ENCODE results near the gene UQCRQ. TPM values are rescaled to one million over a fixed set of nuclear protein-coding genes. Genes with fewer than 3 reads are reported as not detected.

UQCRQ gene
- total RNA-seq, 6 donors from 2014 or later, result 44.6 to 327 (median 103) TPM

DNA sequence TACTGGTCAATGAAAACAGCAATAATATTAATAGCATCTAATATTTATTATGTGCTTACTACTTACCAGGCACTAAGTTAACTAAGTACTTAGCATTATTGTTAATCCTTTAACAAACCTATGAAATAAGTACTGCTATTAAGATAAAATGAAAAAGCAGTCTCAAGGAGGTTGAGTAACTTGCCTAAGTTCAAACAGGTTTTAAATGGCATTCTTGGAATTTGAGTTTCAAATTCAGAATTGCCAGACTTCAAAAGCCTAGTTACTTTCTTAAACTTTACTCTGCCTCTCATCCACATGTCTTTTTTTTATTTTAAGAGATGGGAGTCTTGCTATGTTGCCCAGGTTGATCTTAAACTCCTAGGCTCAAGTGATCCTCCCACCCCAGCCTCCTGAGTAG, 23.1 kb downstream of the UQCRQ start:
- Histone ChIP-seq H3K4me1 (peaks cover 0 to 4% (median 0%) of the 10 kb centered on the region in 4 donors), H3K27ac (no peak overlapping the region), H3K36me3 (peaks cover 46 to 99% (median 56%) of the 10 kb centered on the region in 4 donors), H3K27me3 (no peaks in the 10 kb centered on the region), H3K9me3 (no peaks in the 10 kb centered on the region), H3K4me3 (no peak overlapping the region)
- TF ChIP-seq EP300 (IDR thresholded peaks at IDR 0.05) (no peak), POLR2AphosphoS5 (IDR thresholded peaks at IDR 0.05) (no peak), POLR2A (IDR thresholded peaks at IDR 0.05) (no peak), CTCF (IDR thresholded peaks at IDR 0.05) (no peak)
- ATAC-seq (ENCODE audit: low FRiP score in 2 of 2) (no peak), DNase-seq (no peak)

GRCh38 chr5:132890817-132891216, 24.4 kb downstream of the UQCRQ start:
- Histone ChIP-seq H3K27ac (no peak overlapping the region), H3K4me3 (no peak overlapping the region), H3K27me3 (no peaks in the 10 kb centered on the region), H3K4me1 (peaks cover 0 to 4% (median 0%) of the 10 kb centered on the region in 4 donors), H3K36me3 (peaks cover 39 to 99% (median 59%) of the 10 kb centered on the region in 4 donors), H3K9me3 (no peaks in the 10 kb centered on the region)
- WGBS, 2 donors, result 97 to 98% methylated on average over 4 of the region's 4 CpGs
- DNase-seq (no peak), ATAC-seq (ENCODE audit: low FRiP score in 2 of 2) (no peak)
- TF ChIP-seq POLR2AphosphoS5 (IDR thresholded peaks at IDR 0.05), result no peak
- no peak for TF ChIP-seq POLR2A (IDR thresholded peaks at IDR 0.05)
- no peak for TF ChIP-seq CTCF (IDR thresholded peaks at IDR 0.05)
- TF ChIP-seq EP300 (IDR thresholded peaks at IDR 0.05), result no peak

- no peaks in the 10 kb centered on the region for H3K4me1 ChIP-seq
- no peak for TF ChIP-seq CTCF (IDR thresholded peaks at IDR 0.05)
- TF ChIP-seq POLR2AphosphoS5 (IDR thresholded peaks at IDR 0.05), result no peak
- TF ChIP-seq EP300 (IDR thresholded peaks at IDR 0.05), result no peak
- TF ChIP-seq POLR2A (IDR thresholded peaks at IDR 0.05), result no peak
- DNase-seq (no peak), ATAC-seq (ENCODE audit: low FRiP score in 2 of 2) (no peak)
- H3K27ac ChIP-seq, result no peak overlapping the region
- H3K4me3 ChIP-seq, result no peak overlapping the region
- no peaks in the 10 kb centered on the region for H3K9me3 ChIP-seq
- WGBS, 2 donors, result 89 to 93% methylated on average over 4 of the region's 4 CpGs
- H3K27me3 ChIP-seq, result no peaks in the 10 kb centered on the region
- H3K36me3 ChIP-seq, result peaks cover 37 to 91% (median 57%) of the 10 kb centered on the region in 4 donors
Measured at GRCh38 chr5:132895719-132896305, 29.4 kb downstream of the UQCRQ start.

DNA sequence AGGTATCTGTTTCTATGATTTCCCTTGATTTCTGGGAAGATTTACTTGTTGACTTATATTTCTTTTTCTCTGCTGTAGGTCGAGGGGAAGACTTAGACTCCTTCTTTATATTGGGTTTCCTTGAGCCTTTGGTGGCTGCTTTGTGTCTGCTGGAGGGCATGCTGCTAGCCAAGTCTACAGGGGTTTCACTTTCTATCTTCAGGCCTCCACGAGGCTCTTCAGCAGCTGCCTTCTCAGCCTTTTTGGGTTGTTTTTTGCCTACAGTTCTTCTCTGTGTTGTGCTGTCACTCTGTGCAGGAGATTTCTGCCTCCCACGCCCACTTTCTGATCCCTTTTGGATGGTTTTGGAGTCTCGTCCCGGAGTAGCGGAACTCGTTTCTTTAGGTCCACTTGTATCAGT, 30.2 kb downstream of the UQCRQ start:
- DNase-seq, result no peak
- no peak for TF ChIP-seq POLR2A (IDR thresholded peaks at IDR 0.05)
- TF ChIP-seq POLR2AphosphoS5 (IDR thresholded peaks at IDR 0.05), result no peak
- TF ChIP-seq CTCF (IDR thresholded peaks at IDR 0.05), result no peak
- no peak for TF ChIP-seq EP300 (IDR thresholded peaks at IDR 0.05)
- WGBS, 2 donors, result 86 to 89% methylated on average over 7 of the region's 7 CpGs
- no peaks in the 10 kb centered on the region for H3K27me3 ChIP-seq
- no peaks in the 10 kb centered on the region for H3K4me1 ChIP-seq
- no peak overlapping the region for H3K27ac ChIP-seq
- ATAC-seq (ENCODE audit: low FRiP score in 2 of 2), result no peak
- no peak overlapping the region for H3K4me3 ChIP-seq
- H3K9me3 ChIP-seq, result no peaks in the 10 kb centered on the region
- H3K36me3 ChIP-seq, result peaks cover 33 to 89% (median 57%) of the 10 kb centered on the region in 4 donors

DNA sequence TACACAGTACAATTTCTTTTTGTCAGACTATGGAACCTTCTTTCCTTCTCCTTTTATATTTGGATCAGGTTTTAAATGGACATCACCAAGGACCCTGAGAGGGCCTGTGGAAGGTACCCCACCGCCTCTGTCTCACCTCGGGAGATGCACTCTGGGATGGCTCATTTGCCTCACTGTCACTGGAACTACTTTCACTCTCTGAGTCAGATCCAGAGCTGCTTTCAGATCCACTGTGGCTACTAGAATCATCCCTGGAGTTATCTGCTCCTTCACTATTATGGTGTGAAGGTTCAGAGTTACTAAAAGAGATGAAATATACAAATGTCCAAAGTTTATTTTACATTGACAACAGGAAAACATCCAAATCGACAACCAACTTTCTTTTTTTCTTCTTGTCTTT, 31.7 kb downstream of the UQCRQ start:
- no peak overlapping the region for H3K27ac ChIP-seq
- TF ChIP-seq POLR2A (IDR thresholded peaks at IDR 0.05) (no peak), EP300 (IDR thresholded peaks at IDR 0.05) (no peak), CTCF (IDR thresholded peaks at IDR 0.05) (no peak), POLR2AphosphoS5 (IDR thresholded peaks at IDR 0.05) (no peak)
- H3K36me3 ChIP-seq, result peaks cover 23 to 87% (median 46%) of the 10 kb centered on the region in 4 donors
- DNase-seq (no peak), ATAC-seq (ENCODE audit: low FRiP score in 2 of 2) (no peak)
- no peaks in the 10 kb centered on the region for H3K9me3 ChIP-seq
- H3K4me1 ChIP-seq, result no peaks in the 10 kb centered on the region
- WGBS, 2 donors, result 74% methylated on average over 3 of the region's 3 CpGs
- H3K27me3 ChIP-seq, result no peaks in the 10 kb centered on the region
- H3K4me3 ChIP-seq, result no peak overlapping the region

Measured in upper lobe of left lung (tissue), 6 donors.